HG03066 (cell line): ENCODE measurements around the gene CASZ1.

Experiments used
- ATAC-seq: cut with Tn5 transposase; IDR thresholded peaks from one replicate; pipeline ENCODE4 v1.9.1; 2021; ENCODE audit warnings: low read depth; ENCODE audit not compliant: unreplicated experiment

Gene CASZ1, protein sequence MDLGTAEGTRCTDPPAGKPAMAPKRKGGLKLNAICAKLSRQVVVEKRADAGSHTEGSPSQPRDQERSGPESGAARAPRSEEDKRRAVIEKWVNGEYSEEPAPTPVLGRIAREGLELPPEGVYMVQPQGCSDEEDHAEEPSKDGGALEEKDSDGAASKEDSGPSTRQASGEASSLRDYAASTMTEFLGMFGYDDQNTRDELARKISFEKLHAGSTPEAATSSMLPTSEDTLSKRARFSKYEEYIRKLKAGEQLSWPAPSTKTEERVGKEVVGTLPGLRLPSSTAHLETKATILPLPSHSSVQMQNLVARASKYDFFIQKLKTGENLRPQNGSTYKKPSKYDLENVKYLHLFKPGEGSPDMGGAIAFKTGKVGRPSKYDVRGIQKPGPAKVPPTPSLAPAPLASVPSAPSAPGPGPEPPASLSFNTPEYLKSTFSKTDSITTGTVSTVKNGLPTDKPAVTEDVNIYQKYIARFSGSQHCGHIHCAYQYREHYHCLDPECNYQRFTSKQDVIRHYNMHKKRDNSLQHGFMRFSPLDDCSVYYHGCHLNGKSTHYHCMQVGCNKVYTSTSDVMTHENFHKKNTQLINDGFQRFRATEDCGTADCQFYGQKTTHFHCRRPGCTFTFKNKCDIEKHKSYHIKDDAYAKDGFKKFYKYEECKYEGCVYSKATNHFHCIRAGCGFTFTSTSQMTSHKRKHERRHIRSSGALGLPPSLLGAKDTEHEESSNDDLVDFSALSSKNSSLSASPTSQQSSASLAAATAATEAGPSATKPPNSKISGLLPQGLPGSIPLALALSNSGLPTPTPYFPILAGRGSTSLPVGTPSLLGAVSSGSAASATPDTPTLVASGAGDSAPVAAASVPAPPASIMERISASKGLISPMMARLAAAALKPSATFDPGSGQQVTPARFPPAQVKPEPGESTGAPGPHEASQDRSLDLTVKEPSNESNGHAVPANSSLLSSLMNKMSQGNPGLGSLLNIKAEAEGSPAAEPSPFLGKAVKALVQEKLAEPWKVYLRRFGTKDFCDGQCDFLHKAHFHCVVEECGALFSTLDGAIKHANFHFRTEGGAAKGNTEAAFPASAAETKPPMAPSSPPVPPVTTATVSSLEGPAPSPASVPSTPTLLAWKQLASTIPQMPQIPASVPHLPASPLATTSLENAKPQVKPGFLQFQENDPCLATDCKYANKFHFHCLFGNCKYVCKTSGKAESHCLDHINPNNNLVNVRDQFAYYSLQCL (N-terminal part only)

DNA sequence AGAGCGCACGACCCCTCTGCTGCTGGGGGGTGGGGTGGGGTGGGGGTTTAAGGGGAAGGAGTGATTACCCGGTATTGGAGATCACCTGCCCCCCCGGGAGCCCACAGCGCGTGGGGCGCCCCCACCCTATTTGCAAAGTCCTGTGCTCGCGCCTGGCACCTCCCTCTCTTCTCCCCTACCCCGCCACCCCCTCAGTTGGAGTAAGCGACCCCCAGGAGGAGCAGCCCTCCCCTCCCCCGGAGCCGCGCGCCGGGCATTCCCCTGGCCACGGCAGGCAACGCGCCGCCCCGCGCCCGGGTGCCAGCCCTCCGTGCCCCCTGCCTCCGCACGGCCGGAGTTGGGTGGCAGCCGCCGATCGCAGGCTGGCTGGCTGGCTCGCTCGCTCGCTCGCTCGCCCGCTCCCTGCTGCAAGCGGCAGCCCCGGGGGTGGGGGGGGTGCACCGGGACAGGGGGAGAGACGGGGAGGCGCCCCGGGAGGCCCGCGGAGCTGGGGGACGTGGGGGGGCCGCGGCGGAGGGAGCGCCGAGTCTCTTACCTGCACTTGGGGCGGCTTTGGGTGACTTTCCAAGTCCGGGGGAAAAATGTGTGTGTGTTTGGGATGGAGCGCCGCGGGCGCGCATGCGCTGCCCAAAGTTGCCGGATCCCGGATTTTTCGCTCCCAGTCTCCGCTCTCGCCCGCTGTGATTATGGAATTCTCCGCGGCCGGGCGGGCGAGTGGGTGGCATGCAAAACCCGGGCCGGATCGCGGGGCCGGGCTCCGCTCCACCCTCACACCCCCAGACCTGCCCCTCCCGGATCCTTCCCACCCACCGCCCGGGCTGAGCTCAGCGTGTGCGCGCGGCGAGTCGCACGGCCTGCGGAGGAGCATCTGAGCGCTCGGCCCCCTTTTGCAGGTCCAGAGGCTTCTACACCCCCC is at the start of gene CASZ1:
CASZ1 (minus strand) TSS at position 618 of the 916 bp plus-strand sequence. CDS start 102,757 bp downstream, outside the sequence.
- ATAC-seq = no peak

DNA sequence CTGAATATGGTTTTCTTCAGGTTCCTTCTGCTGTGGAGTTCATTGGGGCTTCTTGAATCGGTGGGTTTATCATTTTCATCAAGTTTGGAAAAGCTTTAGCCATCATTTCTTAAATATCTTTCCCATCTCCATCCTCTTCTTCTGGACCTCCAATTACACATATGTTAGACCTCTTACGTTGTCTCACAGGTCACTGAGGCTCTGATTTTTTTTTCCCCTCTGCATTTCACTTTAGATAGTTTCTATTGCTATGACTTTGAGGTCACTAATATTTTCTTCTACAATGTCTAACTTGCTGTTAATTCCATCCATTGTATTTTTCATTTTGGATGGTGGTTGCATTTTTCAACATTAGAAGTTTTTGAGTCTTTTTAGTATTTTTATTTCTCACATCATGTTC is 47.3 kb upstream of the CASZ1 start:
- no peak for ATAC-seq

DNA sequence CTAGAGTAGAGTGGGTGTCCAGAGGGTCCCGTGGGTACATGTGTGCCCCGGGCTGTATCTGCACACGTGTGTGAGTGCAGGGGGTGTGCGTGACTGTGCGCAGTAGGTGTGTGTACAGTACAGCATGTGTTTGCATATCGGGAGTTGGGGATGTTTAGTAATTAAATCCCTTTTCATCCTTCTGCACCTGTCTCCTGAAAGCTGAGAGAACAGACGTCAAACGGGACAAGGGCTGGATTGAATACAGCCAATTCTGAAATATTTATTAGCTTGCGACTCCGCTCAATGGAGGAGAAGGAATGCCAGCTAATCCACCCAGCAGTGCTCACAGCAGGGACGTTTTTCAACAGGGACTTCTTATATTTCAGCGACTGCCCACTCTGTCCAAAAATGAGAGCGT is 44.7 kb upstream of the CASZ1 start:
- no peak for ATAC-seq

DNA sequence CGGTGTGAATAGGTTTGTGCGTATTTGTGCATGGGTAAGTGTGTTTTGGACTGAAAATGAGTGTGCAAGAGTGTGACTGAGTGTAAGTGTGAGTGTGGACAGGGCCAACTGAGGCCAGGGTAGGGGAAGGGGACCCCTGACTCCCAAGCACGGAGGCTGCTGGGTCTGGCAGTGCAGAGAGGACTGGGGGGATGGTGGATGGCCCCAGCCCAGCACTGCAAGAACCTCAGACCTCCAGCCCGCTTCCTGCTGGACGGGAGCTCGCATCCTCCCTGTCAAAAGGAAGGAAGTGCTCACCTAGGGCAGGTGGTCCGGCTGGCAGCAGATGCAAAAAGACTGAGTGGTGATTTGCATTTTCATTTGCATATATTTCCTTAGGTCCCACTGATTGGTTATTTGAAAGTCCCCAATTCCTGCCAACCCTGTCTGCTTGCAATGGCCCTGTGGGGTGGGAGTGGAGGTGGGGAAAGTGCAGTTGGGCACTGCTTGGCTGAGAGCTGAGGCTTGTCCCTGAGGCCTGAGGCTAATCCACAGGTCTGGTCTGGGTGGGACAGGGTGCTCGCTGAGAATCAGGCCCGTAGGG is 42.8 kb upstream of the CASZ1 start:
- no peak for ATAC-seq

DNA sequence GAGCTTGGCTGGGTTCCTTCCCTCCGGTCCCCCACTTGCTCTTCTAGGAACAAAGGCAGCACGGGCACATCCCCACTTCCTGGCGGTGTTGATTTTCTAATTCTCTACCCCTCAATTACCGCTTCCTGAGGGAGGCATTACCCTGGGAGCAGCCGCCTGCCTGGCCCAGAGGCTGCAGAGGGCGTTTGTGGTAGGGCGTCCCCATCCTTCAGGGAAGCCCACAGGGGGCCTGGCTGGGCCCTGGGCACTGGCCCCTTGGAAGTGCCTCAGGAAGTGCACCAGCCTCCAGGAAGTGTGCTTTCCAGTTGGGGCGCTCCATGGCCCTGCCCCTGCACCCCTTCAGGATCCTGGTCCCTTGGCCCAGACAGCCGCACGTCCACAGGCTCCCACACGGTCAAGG is 42.1 kb upstream of the CASZ1 start:
- ATAC-seq = no peak

DNA sequence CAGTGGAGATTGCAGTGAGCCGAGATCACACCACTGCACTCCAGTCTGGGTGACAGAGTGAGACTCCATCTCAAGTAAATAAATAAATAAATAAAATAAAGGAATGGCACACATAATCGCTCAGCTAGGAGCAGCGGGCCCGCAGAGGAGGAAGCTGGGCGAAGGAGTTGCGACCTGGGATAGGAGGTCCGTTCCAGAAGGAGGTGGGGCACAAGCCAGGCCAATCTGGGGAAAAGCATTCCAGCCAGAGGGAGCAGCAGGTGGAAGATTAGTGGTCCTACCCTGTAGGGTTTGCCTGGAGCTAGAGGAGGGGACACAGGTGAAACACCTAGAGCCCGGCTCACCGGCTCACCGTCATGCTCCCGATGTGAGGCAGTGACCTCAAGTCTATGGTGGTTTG is 40.3 kb upstream of the CASZ1 start:
- ATAC-seq = no peak

DNA sequence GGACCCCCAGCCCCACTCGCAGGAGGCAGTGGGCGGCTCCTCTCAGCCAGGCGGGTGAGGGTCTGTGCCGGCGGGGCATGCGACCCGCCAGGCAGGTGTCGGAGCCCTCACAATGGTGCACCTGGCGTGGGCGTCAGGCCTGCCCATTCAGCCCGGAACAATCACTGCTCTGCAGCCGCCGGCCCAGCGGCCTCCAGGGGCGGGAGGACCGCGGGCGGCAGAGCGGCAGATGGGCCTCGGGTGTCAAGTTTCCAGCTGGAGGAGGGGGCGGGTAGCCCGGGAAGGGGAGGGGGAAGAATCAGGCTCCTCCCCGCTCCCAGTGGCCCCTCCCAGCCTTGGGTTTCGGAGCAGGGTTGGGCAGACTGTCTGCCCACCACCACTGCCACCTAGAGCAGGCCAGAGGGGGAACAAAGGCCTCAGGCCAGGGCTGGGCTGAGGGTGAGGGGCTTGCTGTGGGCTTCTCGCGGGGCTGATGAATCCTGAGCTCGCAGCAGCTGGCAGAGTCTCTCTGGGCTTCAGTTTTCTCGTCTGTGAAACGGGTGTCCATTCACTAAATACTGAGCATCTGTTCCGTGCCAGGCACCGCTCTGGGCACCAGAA is 39.5 kb upstream of the CASZ1 start:
- no peak for ATAC-seq

DNA sequence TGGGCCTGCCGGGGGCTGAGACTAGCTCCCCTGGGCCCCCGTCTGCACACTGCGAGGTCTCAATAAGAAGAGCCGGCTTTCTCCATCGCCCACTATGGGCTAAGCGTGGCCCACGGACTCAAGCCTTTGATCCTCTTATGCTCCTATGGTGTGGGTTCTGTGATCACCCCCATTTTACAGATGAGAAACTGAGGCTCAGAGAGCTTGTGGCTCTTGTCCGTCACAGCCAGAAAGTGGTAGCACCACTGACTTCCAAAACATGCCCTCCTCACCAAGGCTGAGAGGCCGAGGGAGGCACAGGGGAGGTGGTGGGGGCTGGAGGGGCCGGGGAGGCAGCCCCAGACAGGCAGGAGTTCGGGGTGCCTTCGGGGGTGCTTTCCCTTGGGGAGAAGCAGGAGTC is 39.0 kb upstream of the CASZ1 start:
- ATAC-seq = no peak

DNA sequence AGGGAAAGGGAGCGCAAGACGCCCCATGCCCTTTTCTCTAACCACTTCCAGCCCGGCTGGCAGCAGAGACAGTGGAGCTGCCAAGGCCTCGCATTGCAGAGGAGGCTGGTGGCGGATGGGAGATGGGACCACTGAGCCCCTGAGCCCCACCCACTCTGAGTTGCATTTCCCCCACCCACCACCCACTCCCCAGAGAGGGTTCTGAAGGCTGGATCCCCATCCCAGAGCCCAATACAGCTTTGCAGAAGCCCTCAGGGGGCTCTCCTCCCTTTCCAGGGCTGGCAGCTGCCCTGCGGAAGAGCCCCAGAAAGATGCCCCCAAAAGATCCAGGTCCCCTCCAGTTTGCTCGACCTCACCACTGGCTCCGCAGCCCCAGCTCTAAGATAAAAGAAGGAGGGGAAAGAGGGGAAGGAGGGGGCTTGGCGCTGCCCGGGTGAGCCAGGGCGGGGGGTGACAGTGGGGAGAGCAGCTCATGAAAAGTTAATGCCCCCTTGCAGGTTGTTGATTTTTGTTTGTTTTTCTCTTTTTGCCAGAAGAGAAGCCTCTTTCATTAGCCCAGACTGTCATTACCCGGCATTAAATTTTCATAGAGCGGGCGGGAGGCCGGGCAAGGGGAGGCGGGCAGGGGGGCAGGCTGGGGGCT is 38.4 kb upstream of the CASZ1 start:
- ATAC-seq = no peak

DNA sequence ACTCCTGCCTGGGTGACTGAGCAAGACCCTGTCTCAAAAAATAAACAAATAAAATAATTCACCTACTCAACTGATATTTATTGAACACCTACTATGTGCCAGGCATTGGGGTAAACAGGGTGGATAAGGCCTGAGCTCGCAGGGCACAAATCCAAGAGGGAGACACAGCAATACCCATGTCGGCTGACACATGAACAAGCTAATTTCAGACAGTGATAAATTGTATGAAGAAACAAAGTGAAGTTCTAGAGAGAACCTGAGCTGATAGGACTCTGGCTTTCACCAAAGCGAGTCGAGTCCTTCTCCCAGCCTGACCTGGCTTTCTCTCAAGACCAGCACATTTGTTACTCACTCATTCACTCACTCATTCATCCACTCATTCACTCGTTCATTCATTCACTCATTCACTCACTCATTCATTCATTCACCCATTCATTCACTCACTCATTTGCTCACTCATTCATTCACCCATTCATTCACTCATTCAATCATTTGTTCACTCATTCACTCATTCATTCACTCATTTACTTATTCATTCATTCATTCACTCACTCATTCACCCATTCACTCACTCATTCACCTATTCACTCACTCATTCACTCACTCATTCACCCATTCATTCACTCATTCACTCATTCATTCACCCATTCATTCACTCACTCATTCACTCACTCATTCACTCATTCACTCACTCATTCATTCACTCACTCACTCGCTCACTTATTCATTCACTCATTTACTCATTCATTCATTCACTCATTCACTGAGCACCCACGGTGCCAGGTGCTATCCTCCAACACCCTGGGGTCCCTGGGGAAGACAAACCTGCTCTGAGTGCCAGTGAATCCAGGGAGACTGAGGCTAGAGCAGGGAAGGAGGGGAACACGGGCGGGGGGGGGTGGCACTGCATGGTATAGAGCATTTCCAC is 37.4 kb upstream of the CASZ1 start:
- ATAC-seq = no peak

DNA sequence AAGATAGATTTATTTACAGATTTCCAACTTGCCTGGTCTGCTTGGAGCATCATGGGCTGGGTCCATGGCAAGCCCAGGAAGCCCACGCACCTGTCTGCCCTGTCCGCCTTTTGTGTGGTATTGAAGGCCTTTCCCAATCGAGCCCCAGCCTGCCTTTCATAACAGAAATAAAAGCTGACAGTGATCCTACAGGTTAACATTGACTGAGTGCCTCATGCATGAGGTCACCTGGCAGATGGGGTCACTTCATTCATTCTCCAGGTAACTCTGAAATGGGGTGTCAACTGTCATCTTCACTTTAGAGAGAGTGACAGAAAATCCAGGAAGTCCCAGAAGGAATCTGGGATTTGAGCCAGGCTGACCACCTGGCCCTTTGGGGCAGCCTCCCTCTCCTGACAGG is 36.3 kb upstream of the CASZ1 start:
- no peak for ATAC-seq

DNA sequence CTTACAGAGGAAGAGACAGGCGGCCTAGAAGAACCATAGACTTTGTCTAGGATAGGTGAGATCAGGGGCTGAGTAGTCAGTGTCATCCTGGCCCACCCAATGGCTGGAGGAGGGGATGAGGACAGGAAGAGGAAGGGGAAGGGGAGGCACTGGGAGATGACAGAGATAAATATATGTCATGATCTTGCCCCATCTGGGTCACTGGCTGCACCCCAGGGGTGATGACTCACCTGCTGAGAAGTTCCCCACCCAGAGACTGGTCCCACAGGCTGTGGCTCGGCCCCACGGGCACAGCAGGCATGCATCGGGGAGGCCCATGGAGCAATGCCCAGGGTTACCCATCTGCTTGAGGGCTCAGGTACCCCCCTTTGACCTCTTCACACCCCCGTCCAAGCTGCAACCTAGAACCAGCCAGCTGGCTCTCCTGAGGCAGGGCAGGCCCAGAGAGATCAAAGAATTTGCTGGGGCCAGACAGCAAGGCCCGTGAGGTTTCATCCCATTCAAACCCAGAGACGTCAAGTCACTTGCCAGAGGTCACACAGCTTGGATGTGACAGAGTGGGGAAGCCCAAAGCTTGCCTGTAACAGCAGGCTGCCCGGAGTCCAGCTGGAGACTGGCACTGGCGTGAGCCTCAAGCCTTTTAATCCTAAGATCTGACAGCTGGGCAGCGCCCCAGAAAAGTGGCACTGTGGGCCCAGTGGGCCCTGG is 34.7 kb upstream of the CASZ1 start:
- no peak for ATAC-seq

DNA sequence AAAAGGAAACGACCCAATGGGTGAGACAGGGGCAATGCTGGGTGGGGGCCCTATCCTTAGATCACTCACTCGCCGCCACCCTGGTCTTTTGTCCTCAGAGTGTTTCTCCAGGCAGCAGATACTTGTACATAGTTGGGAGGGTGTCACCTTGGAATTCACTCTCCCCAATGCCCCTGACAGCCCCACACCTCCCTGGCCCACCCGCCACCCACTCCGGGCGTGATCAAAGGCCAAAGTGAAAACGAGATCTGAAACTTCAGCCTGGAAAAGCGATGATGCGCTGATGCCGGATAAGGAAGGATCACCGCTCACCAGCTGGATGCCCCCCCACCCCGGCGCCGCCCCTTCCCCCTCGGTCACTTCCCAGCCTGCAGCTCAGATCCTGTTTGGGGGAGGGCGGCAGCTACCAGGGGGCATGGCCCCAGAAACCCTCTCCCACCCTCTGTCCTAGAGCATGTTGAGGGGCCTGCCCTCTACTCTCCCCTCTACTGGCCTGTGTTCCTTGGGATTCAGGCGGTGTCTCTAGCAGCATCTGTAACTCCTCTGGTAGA is 33.6 kb upstream of the CASZ1 start:
- no peak for ATAC-seq

DNA sequence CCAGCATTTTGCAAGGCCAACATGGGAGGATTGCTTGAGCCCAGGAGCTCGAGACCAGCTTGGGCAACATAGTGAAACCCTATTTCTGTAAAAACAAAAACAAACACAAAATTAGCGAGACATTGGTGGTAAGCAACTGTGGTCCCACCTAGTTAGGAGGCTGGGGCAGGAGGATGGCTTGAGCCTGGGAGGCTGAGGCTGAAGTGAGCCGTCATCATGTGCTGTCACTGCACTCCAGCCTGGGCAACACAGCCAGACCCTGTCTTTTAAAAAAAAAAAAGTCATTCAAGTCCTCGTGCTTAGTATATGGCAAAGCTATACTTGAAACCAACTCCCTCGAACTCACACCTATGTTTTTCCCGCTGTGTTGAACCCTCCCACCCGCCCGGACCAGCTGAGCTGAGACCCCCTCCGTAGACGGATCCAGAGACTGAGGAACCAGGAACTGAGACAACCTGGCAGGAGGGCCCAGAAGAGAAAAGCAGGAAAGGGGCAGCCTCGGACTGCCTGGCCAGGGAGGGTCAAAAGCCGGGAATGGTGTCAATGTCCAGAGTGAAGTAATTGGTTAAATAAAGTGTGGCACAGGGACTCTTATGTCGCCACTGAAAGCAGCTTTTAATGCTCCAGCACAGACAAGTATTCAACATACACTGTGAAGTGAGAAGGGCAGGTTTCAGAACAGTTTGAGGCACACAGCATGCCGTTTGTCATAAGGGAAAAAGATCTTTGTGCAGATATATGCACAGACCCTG is 32.8 kb upstream of the CASZ1 start:
- no peak for ATAC-seq

DNA sequence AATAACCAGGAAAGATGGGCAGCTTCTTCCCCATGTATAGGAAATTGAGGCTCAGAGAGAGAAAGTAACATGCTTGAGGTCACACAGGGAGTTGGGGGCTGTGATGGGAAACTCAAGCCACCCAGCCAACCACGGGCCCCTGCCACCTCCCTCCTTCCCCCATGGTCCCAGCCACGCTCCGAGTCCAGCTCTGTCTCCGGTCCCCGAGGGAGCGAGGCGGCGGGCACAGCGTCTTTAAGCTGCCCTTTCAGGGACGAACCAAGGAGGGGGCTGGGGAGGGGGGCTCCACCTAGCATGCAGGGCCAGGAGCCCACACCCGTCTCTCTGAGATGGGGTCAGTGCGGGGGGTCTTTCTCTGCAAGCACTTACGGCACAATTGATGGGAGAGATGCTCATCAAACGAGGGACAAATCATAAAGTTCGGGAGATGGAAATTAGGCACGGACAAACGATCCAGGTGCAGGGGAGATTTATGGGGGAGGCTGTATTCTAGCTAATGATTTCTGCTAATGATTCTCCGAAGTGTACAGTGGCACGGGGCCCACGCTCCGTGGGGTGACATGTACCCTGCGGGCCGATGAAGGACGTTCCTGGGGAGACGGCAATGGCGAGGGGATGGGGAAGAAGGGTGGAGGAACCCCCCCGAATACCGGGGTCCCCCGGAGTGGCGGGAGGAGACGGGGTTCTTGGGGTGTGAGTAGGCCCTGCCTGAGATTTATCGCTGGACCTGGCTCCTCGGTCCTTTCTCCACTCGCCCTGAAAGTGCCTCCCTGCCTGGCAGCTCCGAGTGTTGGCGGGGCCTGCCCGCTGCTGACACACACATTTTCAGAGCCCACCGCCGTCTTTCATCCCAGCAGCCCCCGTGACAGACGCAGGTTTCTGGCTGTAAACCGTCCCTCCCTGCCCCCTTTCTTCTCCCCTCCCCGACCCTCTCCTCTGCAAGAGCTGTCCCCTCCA is 31.2 kb upstream of the CASZ1 start:
- no peak for ATAC-seq
